ENCODE results near the gene GNAO1.

GRCh38 chr16:56334761-56335160 lies 143.5 kb downstream of the GNAO1 start:
- TF ChIP-seq EZH2 (IDR thresholded peaks at IDR 0.05; ENCODE audit: insufficient read depth, poor library complexity, severe bottlenecking) (no peak), EZH2phosphoT487 (IDR thresholded peaks at IDR 0.05; ENCODE audit: insufficient read depth, low read depth) (no peak)
